ENCODE data around the gene MAB21L3. TPM values are rescaled to one million over a fixed set of nuclear protein-coding genes. Genes with fewer than 3 reads are reported as not detected.

MAB21L3 gene
- total and polyA plus RNA-seq, 4 donors: 0.13 to 0.42 (median 0.26) TPM

DNA sequence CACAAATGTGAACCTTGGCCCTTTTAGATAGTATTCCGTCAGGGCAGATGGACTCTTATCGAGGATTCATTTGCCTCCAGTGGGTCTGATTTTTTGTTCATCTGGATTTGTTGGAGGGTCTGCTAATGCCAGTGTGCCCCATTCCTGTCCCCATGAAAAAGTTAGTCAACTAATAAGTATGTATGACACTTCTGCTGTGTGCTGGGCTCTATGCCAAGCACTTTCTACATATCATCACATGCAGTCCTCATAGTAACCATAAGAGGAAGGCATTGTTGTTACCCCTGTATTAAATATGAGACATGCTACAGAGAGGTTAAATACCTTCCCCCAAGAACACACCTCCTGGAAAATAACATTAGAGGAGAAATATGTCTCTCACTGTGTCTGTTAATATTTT, 46.6 kb upstream of the MAB21L3 start:
- WGBS: 74% methylated on average over 2 of the region's 2 CpGs
- Histone ChIP-seq H3K4me3 (ENCODE audit: low read depth in 1 of 3, low read length in 3 of 3) (no peak overlapping the region), H3K27ac (ENCODE audit: low read depth in 1 of 2, low read length in 2 of 2) (no peak overlapping the region)

More for the DNA sequence above, 46.6 kb upstream of the MAB21L3 start:
- Histone ChIP-seq H3K9ac (ENCODE audit: low read depth in 1 of 2, low read length in 2 of 2) (no peak overlapping the region), H3K27me3 (ENCODE audit: control insufficient read depth in 4 of 4, insufficient read depth in 4 of 4, low read length in 3 of 4) (no peaks in the 10 kb centered on the region), H3K9me3 (ENCODE audit: control insufficient read depth in 4 of 4, low read length in 3 of 4) (peaks cover 0 to 4% (median 0%) of the 10 kb centered on the region in 4 donors), H3K4me1 (ENCODE audit: control insufficient read depth in 4 of 4, insufficient read depth in 4 of 4, low read length in 3 of 4) (no peaks in the 10 kb centered on the region), H3K36me3 (ENCODE audit: control insufficient read depth in 4 of 4, insufficient read depth in 3 of 4, low read depth in 1 of 4, low read length in 3 of 4) (peaks cover 0 to 2% (median 0%) of the 10 kb centered on the region in 4 donors)
- DNase-seq (ENCODE audit: low spot score): no peak
- TF ChIP-seq, protein P1, sequence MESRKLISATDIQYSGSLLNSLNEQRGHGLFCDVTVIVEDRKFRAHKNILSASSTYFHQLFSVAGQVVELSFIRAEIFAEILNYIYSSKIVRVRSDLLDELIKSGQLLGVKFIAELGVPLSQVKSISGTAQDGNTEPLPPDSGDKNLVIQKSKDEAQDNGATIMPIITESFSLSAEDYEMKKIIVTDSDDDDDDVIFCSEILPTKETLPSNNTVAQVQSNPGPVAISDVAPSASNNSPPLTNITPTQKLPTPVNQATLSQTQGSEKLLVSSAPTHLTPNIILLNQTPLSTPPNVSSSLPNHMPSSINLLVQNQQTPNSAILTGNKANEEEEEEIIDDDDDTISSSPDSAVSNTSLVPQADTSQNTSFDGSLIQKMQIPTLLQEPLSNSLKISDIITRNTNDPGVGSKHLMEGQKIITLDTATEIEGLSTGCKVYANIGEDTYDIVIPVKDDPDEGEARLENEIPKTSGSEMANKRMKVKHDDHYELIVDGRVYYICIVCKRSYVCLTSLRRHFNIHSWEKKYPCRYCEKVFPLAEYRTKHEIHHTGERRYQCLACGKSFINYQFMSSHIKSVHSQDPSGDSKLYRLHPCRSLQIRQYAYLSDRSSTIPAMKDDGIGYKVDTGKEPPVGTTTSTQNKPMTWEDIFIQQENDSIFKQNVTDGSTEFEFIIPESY (IDR thresholded peaks at IDR 0.05): no peak
- TF ChIP-seq FOXA1 (IDR thresholded peaks at IDR 0.05) (no peak), TAF1 (conservative IDR thresholded peaks at IDR 0.05) (no peak), GABPA (IDR thresholded peaks at IDR 0.05 in 1 of 2, conservative IDR thresholded peaks at IDR 0.05 in 1 of 2) (no peak), FOXA2 (IDR thresholded peaks at IDR 0.05) (no peak), HNF4G (IDR thresholded peaks at IDR 0.05) (no peak), HNF4A (conservative IDR thresholded peaks at IDR 0.05) (no peak), EGR1 (IDR thresholded peaks at IDR 0.05; ENCODE audit: low read depth in 2 of 2) (no peak), JUND (IDR thresholded peaks at IDR 0.05) (no peak), RXRA (IDR thresholded peaks at IDR 0.05) (no peak), SP1 (IDR thresholded peaks at IDR 0.05) (no peak), NR2F2 (IDR thresholded peaks at IDR 0.05) (no peak)
- TF ChIP-seq, protein P2, sequence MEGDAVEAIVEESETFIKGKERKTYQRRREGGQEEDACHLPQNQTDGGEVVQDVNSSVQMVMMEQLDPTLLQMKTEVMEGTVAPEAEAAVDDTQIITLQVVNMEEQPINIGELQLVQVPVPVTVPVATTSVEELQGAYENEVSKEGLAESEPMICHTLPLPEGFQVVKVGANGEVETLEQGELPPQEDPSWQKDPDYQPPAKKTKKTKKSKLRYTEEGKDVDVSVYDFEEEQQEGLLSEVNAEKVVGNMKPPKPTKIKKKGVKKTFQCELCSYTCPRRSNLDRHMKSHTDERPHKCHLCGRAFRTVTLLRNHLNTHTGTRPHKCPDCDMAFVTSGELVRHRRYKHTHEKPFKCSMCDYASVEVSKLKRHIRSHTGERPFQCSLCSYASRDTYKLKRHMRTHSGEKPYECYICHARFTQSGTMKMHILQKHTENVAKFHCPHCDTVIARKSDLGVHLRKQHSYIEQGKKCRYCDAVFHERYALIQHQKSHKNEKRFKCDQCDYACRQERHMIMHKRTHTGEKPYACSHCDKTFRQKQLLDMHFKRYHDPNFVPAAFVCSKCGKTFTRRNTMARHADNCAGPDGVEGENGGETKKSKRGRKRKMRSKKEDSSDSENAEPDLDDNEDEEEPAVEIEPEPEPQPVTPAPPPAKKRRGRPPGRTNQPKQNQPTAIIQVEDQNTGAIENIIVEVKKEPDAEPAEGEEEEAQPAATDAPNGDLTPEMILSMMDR (IDR thresholded peaks at IDR 0.05; ENCODE audit: low read depth, low read length, missing input control): no peak
- TF ChIP-seq, protein P3, sequence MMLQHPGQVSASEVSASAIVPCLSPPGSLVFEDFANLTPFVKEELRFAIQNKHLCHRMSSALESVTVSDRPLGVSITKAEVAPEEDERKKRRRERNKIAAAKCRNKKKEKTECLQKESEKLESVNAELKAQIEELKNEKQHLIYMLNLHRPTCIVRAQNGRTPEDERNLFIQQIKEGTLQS (IDR thresholded peaks at IDR 0.05): no peak
- TF ChIP-seq, protein P4, sequence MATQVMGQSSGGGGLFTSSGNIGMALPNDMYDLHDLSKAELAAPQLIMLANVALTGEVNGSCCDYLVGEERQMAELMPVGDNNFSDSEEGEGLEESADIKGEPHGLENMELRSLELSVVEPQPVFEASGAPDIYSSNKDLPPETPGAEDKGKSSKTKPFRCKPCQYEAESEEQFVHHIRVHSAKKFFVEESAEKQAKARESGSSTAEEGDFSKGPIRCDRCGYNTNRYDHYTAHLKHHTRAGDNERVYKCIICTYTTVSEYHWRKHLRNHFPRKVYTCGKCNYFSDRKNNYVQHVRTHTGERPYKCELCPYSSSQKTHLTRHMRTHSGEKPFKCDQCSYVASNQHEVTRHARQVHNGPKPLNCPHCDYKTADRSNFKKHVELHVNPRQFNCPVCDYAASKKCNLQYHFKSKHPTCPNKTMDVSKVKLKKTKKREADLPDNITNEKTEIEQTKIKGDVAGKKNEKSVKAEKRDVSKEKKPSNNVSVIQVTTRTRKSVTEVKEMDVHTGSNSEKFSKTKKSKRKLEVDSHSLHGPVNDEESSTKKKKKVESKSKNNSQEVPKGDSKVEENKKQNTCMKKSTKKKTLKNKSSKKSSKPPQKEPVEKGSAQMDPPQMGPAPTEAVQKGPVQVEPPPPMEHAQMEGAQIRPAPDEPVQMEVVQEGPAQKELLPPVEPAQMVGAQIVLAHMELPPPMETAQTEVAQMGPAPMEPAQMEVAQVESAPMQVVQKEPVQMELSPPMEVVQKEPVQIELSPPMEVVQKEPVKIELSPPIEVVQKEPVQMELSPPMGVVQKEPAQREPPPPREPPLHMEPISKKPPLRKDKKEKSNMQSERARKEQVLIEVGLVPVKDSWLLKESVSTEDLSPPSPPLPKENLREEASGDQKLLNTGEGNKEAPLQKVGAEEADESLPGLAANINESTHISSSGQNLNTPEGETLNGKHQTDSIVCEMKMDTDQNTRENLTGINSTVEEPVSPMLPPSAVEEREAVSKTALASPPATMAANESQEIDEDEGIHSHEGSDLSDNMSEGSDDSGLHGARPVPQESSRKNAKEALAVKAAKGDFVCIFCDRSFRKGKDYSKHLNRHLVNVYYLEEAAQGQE (IDR thresholded peaks at IDR 0.05): no peak
- TF ChIP-seq, protein P5, sequence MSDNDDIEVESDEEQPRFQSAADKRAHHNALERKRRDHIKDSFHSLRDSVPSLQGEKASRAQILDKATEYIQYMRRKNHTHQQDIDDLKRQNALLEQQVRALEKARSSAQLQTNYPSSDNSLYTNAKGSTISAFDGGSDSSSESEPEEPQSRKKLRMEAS (IDR thresholded peaks at IDR 0.05): no peak
